Mesenchymal stem cell (in vitro differentiated cells and primary cell): ENCODE results near the gene SUPT3H.
A peak's percentile ranks its signal among the peaks of the same experiment; 100 is the strongest.

Source experiments
- DNase-seq: peaks from one replicate; pipeline ENCODE4 v3.0.0-alpha.2; 2013
- H2AFZ ChIP-seq: one replicate; pipeline ENCODE4 v1.6.1; 2013; ENCODE audit warnings: low read depth, mild to moderate bottlenecking, control low read depth, inconsistent platforms, low read length, moderate library complexity
- H2AK5ac ChIP-seq: 2 replicates; pipeline ENCODE4 v1.6.1; 2013; ENCODE audit warnings: low read length, moderate library complexity, mild to moderate bottlenecking, inconsistent platforms; ENCODE audit not compliant: severe bottlenecking
- H2BK120ac ChIP-seq: one replicate; pipeline ENCODE4 v1.6.1; 2013; ENCODE audit warnings: low read depth, mild to moderate bottlenecking, inconsistent platforms, low read length, moderate library complexity
- H2BK12ac ChIP-seq, 2 experiments: one replicate each; pipeline ENCODE4 v1.6.1; 2013; ENCODE audit warnings: inconsistent platforms in 2 of 2, low read length in 2 of 2, mild to moderate bottlenecking in 2 of 2, moderate library complexity in 2 of 2, control low read depth in 1 of 2
- H2BK15ac ChIP-seq: one replicate; pipeline ENCODE4 v1.6.1; 2013; ENCODE audit warnings: mild to moderate bottlenecking, low read depth, inconsistent platforms; ENCODE audit not compliant: poor library complexity, severe bottlenecking
- H2BK5ac ChIP-seq: 2 replicates; pipeline ENCODE4 v1.6.1; 2013; ENCODE audit warnings: low read depth, mild to moderate bottlenecking, low read length, control low read depth, inconsistent platforms; ENCODE audit not compliant: poor library complexity, severe bottlenecking
- H3K14ac ChIP-seq, 2 experiments: one replicate each; pipeline ENCODE4 v1.6.1; 2013; ENCODE audit warnings: inconsistent platforms in 2 of 2, low read length in 2 of 2, control low read depth in 1 of 2, mild to moderate bottlenecking in 1 of 2, moderate library complexity in 1 of 2
- H3K18ac ChIP-seq, 2 experiments: one replicate each; pipeline ENCODE4 v1.6.1; 2013; ENCODE audit warnings: inconsistent platforms in 2 of 2, low read length in 2 of 2, control low read depth in 1 of 2, low read depth in 1 of 2, mild to moderate bottlenecking in 1 of 2
- H3K23ac ChIP-seq, 2 experiments: one replicate each; pipeline ENCODE4 v1.6.1; 2013; ENCODE audit warnings: inconsistent platforms in 2 of 2, low read length in 2 of 2, mild to moderate bottlenecking in 2 of 2, moderate library complexity in 2 of 2, control low read depth in 1 of 2
- H3K27ac ChIP-seq: 2 replicates; pipeline ENCODE4 v1.5.1; 2013; ENCODE audit warnings: mild to moderate bottlenecking, moderate library complexity, low read length, control low read depth, inconsistent platforms; ENCODE audit not compliant: poor library complexity, severe bottlenecking
- H3K27me3 ChIP-seq, 2 experiments: 2 replicates each; pipeline versions ENCODE4 v1.6.1 to v1.7.0; 2013; ENCODE audit warnings: low read length in 2 of 2, mild to moderate bottlenecking in 2 of 2, moderate library complexity in 2 of 2, control low read depth in 1 of 2, inconsistent platforms in 1 of 2; ENCODE audit not compliant: control insufficient read depth in 1 of 2, insufficient read depth in 1 of 2
- H3K36me3 ChIP-seq, 2 experiments: 2 replicates each; pipeline versions ENCODE4 v1.6.1 to v1.7.0; 2013; ENCODE audit warnings: low read length in 2 of 2, control low read depth in 1 of 2, inconsistent platforms in 1 of 2, low read depth in 1 of 2, mild to moderate bottlenecking in 1 of 2; ENCODE audit not compliant: insufficient read depth in 2 of 2, control insufficient read depth in 1 of 2
- H3K4ac ChIP-seq, 2 experiments: one replicate each; pipeline ENCODE4 v1.6.1; 2013; ENCODE audit warnings: inconsistent platforms in 2 of 2, low read length in 2 of 2, mild to moderate bottlenecking in 2 of 2, moderate library complexity in 2 of 2, control low read depth in 1 of 2, low read depth in 1 of 2
- H3K4me1 ChIP-seq: 2 replicates; pipeline ENCODE4 v1.6.1; 2013; ENCODE audit warnings: low read depth, low read length, control low read depth; ENCODE audit not compliant: control insufficient read depth, insufficient read depth
- H3K4me2 ChIP-seq: 2 replicates; pipeline ENCODE4 v1.6.1; 2013; ENCODE audit warnings: low read length, mild to moderate bottlenecking, inconsistent platforms; ENCODE audit not compliant: poor library complexity, severe bottlenecking
- H3K4me3 ChIP-seq, 2 experiments: 2 replicates each; pipeline versions ENCODE4 v1.5.1 to v1.7.0; 2013; ENCODE audit warnings: low read length in 2 of 2, mild to moderate bottlenecking in 2 of 2, control low read depth in 1 of 2, low read depth in 1 of 2; ENCODE audit not compliant: insufficient read depth in 1 of 2
- H3K79me1 ChIP-seq: replicated peaks from 2 replicates; pipeline ENCODE4 v1.6.1; 2013; ENCODE audit warnings: mild to moderate bottlenecking, control low read depth, low read length, inconsistent platforms; ENCODE audit not compliant: poor library complexity, severe bottlenecking
- H3K9ac ChIP-seq: 2 replicates; pipeline ENCODE4 v1.7.0; 2013; ENCODE audit warnings: mild to moderate bottlenecking, low read length, moderate library complexity
- H3K9me3 ChIP-seq: 2 replicates; pipeline ENCODE4 v1.7.0; 2013; ENCODE audit warnings: mild to moderate bottlenecking, low read length; ENCODE audit not compliant: control insufficient read depth
- H4K8ac ChIP-seq: one replicate; pipeline ENCODE4 v1.6.1; 2013; ENCODE audit warnings: inconsistent platforms, mild to moderate bottlenecking, low read length, moderate library complexity
- H4K91ac ChIP-seq: one replicate; pipeline ENCODE4 v1.6.1; 2013; ENCODE audit warnings: mild to moderate bottlenecking, low read length, inconsistent platforms
- WGBS: methylation state at CpG from one replicate; pipeline ENCODE4 v1.1.7; 2013; ENCODE audit warnings: mixed read lengths; 5-methylcytosine and 5-hydroxymethylcytosine counted together

Gene SUPT3H

DNA sequence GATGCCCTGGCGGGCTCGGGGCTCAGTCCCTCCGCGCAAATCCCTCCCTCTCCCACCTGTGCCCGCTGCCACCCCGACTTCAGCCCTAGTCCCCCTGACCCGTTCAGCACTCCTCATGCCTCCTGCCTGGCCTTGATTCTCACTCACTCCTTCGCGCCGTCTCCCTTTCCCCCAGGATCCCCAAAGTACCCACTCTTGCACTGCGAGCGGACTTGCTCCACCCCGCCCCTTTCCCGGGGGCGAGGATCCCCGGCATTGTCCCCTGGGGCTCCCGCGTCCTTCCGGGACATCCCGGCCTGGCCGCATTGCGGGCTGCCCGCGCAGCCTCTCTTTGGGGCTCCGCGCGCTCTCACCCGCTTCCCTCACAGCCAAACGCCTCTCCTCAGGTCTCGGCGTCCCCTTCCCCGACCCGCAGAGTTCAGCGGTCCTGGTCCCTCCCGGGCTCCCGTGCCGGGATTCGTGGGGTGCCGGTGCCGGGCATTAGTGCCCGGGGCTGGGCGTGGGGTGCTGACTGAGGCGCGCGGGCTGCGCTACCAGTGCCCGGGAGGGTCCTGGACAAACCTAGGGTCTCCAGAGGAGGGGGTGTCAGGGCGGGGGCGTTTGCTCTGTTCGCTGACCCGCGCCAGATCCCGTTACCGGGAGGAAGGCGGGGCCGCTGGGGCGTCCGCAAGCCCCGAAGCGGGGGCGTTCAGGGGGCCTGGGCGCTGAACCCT, 45.5 kb upstream of the SUPT3H start:
- under 1% methylated on average over 51 of the region's 62 CpGs for WGBS
- Histone ChIP-seq H3K4me3 (peak overlapping the region; percentile 78 to 93), H3K23ac (peak overlapping the region; percentile 67 to 86)

DNA sequence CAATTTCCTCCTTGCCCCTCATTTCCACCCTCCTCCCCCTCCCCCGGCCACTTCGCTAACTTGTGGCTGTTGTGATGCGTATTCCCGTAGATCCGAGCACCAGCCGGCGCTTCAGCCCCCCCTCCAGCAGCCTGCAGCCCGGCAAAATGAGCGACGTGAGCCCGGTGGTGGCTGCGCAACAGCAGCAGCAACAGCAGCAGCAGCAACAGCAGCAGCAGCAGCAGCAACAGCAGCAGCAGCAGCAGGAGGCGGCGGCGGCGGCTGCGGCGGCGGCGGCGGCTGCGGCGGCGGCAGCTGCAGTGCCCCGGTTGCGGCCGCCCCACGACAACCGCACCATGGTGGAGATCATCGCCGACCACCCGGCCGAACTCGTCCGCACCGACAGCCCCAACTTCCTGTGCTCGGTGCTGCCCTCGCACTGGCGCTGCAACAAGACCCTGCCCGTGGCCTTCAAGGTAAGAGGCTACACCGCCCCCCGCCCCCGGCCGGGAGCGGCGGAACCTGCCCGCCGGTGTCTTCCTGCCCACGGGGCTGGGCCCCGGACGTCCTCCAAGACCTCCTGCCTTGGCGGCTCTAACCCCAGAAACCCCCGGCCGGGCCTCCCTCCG, 44.9 kb upstream of the SUPT3H start:
- H3K9ac ChIP-seq, result peak overlapping the region; percentile 89

More for the DNA sequence above, 45.5 kb upstream of the SUPT3H start:
- H2AFZ ChIP-seq, result peak overlapping the region; percentile 46
- H3K27me3 ChIP-seq, result peaks cover 0 to 6% of the 10 kb centered on the region in 2 experiments
- H3K18ac ChIP-seq, result peak overlapping the region; percentile 99 to 100
- no peaks in the 10 kb centered on the region for H3K36me3 ChIP-seq
- peaks cover 2% of the 10 kb centered on the region for H3K79me1 ChIP-seq
- peak overlapping the region; percentile 88 for H3K27ac ChIP-seq
- no peaks in the 10 kb centered on the region for H3K9me3 ChIP-seq
- H4K91ac ChIP-seq, result peak overlapping the region; percentile 98
- peak overlapping the region; percentile 89 for H3K9ac ChIP-seq
- H3K4me2 ChIP-seq, result peak overlapping the region; percentile 94
- H2AK5ac ChIP-seq, result peak overlapping the region; percentile 23
- H3K4ac ChIP-seq, result peak overlapping the region; percentile 98 to 99
- H3K4me1 ChIP-seq, result peaks cover 6% of the 10 kb centered on the region
- H2BK120ac ChIP-seq, result peak overlapping the region; percentile 99
- peak overlapping the region; percentile 80 to 89 for H2BK12ac ChIP-seq
- H2BK5ac ChIP-seq, result peak overlapping the region; percentile 96
- H3K14ac ChIP-seq, result peak overlapping the region; percentile 76 to 88
- peak overlapping the region; percentile 98 for H4K8ac ChIP-seq
- DNase-seq, result peak; percentile 43
- H2BK15ac ChIP-seq, result peak overlapping the region; percentile 97

GRCh38 chr6:45421709-45422502, 44.2 kb upstream of the SUPT3H start:
- H4K91ac ChIP-seq, result peak overlapping the region; percentile 98
- DNase-seq, result peak; percentile 73
- peak overlapping the region; percentile 82 to 95 for H2BK12ac ChIP-seq
- H3K14ac ChIP-seq, result peak overlapping the region in 1 of 2 experiments; percentile 98
- H2BK15ac ChIP-seq, result peak overlapping the region; percentile 48
- H3K4me2 ChIP-seq, result peak overlapping the region; percentile 100
- H2AFZ ChIP-seq, result no peak overlapping the region
- H4K8ac ChIP-seq, result peak overlapping the region; percentile 98
- peak overlapping the region; percentile 78 to 93 for H3K4me3 ChIP-seq
- no peak overlapping the region for H2AK5ac ChIP-seq
- peak overlapping the region in 1 of 2 experiments; percentile 98 for H3K23ac ChIP-seq
- peak overlapping the region; percentile 96 for H3K27ac ChIP-seq
- H2BK5ac ChIP-seq, result peak overlapping the region; percentile 97
- peak overlapping the region; percentile 99 for H2BK120ac ChIP-seq
- H3K18ac ChIP-seq, result peak overlapping the region; percentile 99 to 100
- H3K4me1 ChIP-seq, result peaks cover 6% of the 10 kb centered on the region
- no peaks in the 10 kb centered on the region for H3K9me3 ChIP-seq
- H3K4ac ChIP-seq, result peak overlapping the region; percentile 87 to 99
- WGBS, result 1% methylated on average over 56 of the region's 83 CpGs
- peak overlapping the region; percentile 89 for H3K9ac ChIP-seq
- no peaks in the 10 kb centered on the region for H3K36me3 ChIP-seq
- H3K79me1 ChIP-seq, result peaks cover 2% of the 10 kb centered on the region
- peaks cover 0 to 6% of the 10 kb centered on the region in 2 experiments for H3K27me3 ChIP-seq

More for the DNA sequence above, 44.9 kb upstream of the SUPT3H start:
- H3K4me1 ChIP-seq, result peaks cover 6% of the 10 kb centered on the region
- peak overlapping the region; percentile 99 for H2BK120ac ChIP-seq
- H3K27ac ChIP-seq, result peak overlapping the region; percentile 96
- H3K18ac ChIP-seq, result peak overlapping the region; percentile 99 to 100
- H2BK12ac ChIP-seq, result peak overlapping the region; percentile 82 to 91
- no peaks in the 10 kb centered on the region for H3K9me3 ChIP-seq
- peak overlapping the region; percentile 39 to 99 for H3K4ac ChIP-seq
- DNase-seq, result peak; percentile 74
- H4K8ac ChIP-seq, result peak overlapping the region; percentile 98
- H3K27me3 ChIP-seq, result peaks cover 0 to 6% of the 10 kb centered on the region in 2 experiments
- peak overlapping the region; percentile 100 for H3K4me2 ChIP-seq
- no peaks in the 10 kb centered on the region for H3K36me3 ChIP-seq
- H4K91ac ChIP-seq, result peak overlapping the region; percentile 98
- WGBS, result under 1% methylated on average over 50 of the region's 55 CpGs
- peaks cover 2% of the 10 kb centered on the region for H3K79me1 ChIP-seq
- peak overlapping the region; percentile 97 for H2BK15ac ChIP-seq
- peak overlapping the region; percentile 78 to 93 for H3K4me3 ChIP-seq
- peak overlapping the region in 1 of 2 experiments; percentile 98 for H3K14ac ChIP-seq
- H2BK5ac ChIP-seq, result peak overlapping the region; percentile 96
- peak overlapping the region; percentile 26 for H2AK5ac ChIP-seq
- H2AFZ ChIP-seq, result no peak overlapping the region
- peak overlapping the region in 1 of 2 experiments; percentile 98 for H3K23ac ChIP-seq
